Muscle layer of colon (tissue), 2 donors: ENCODE measurements around the gene SHANK3.
A peak's percentile ranks its signal among the peaks of the same experiment; 100 is the strongest.

Source experiments
- H3K27ac ChIP-seq: one replicate; pipeline ENCODE4 v1.7.0; 2013; ENCODE audit warnings: low read depth, mild to moderate bottlenecking, low read length, moderate library complexity
- H3K27me3 ChIP-seq, 2 donors: one replicate each; pipeline ENCODE4 v1.7.0; 2013; ENCODE audit warnings: low read length in 2 of 2, mild to moderate bottlenecking in 2 of 2; ENCODE audit not compliant: insufficient read depth in 2 of 2, control insufficient read depth in 1 of 2
- H3K36me3 ChIP-seq: one replicate; pipeline ENCODE4 v1.7.0; 2013; ENCODE audit warnings: mild to moderate bottlenecking, low read length; ENCODE audit not compliant: insufficient read depth
- H3K4me1 ChIP-seq: one replicate; pipeline ENCODE4 v1.7.0; 2013; ENCODE audit warnings: mild to moderate bottlenecking, low read length; ENCODE audit not compliant: insufficient read depth
- H3K4me3 ChIP-seq, 2 donors: one replicate each; pipeline ENCODE4 v1.7.0; 2013; ENCODE audit warnings: low read length in 2 of 2, low read depth in 1 of 2, mild to moderate bottlenecking in 1 of 2, moderate library complexity in 1 of 2
- H3K9ac ChIP-seq: one replicate; pipeline ENCODE4 v1.7.0; 2013; ENCODE audit warnings: low read length
- H3K9me3 ChIP-seq: one replicate; pipeline ENCODE4 v1.7.0; 2013; ENCODE audit warnings: mild to moderate bottlenecking, low read length
- donor health status: abdominal sarcoma.
- donor health status: Adenocarcinoma of cecum.

The SHANK3 gene

DNA sequence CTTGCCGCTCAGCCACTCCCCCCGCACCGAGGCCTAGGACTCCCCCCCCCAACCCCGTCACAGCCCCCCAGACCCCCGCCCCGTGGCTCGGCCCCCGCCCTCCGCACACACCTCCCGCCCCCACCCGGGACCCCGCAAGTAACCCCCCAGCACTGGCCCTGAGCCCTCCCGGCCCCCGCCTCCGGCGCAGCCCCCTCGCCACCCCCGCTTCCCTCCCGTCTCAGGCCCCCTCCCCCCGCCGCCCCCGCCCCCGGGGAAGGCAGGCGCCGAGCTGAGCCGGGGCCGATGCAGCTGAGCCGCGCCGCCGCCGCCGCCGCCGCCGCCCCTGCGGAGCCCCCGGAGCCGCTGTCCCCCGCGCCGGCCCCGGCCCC lies 1.5 kb downstream of the SHANK3 start:
- H3K27me3 ChIP-seq: peaks cover 9 to 38% of the 10 kb centered on the region in 2 donors
- no peak overlapping the region for H3K27ac ChIP-seq
- H3K9ac ChIP-seq: no peak overlapping the region
- H3K36me3 ChIP-seq: no peaks in the 10 kb centered on the region
- no peak overlapping the region for H3K4me3 ChIP-seq
- H3K9me3 ChIP-seq: no peaks in the 10 kb centered on the region
- H3K4me1 ChIP-seq: no peaks in the 10 kb centered on the region

GRCh38 chr22:50674606-50675552 lies 2.3 kb downstream of the SHANK3 start:
- peak overlapping the region; percentile 20 to 27 for H3K4me3 ChIP-seq
- H3K4me1 ChIP-seq: no peaks in the 10 kb centered on the region
- H3K9me3 ChIP-seq: no peaks in the 10 kb centered on the region
- H3K27ac ChIP-seq: no peak overlapping the region
- no peak overlapping the region for H3K9ac ChIP-seq
- H3K36me3 ChIP-seq: no peaks in the 10 kb centered on the region
- H3K27me3 ChIP-seq: peaks cover 9 to 38% of the 10 kb centered on the region in 2 donors

DNA sequence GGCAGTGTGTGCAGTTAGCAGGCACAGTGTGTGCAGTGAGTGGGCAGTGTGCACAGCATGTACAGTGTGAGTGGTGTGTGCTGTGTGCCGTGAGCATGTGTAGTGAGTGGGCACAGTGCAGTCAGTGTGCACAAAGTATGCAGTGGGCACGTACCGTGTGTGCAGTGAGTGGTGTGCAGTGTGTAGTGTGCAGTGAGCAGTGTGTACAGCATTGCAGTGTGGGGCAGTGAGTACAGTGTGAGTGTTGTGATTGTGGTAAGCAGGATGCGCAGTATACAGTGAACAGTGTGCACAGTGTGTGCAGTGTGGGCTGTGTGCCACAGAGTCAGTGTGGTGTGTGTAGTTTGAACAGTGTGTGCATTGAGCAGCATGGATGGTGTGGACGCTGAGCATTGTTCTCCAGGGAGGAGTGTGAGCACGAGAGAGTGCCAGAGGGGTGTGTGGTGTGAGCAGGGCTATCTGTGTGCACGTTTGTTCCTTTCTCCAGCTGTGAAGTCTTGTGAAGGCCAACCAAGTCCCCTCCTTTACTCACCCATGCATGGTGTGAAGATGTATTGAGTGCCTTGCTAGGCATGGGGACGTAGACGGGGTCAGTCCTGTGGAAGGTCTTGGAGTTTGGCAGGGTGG lies 3.0 kb downstream of the SHANK3 start:
- H3K36me3 ChIP-seq: no peaks in the 10 kb centered on the region
- H3K9me3 ChIP-seq: no peaks in the 10 kb centered on the region
- no peak overlapping the region for H3K4me3 ChIP-seq
- H3K27me3 ChIP-seq: peaks cover 9 to 38% of the 10 kb centered on the region in 2 donors
- no peaks in the 10 kb centered on the region for H3K4me1 ChIP-seq
- no peak overlapping the region for H3K27ac ChIP-seq
- H3K9ac ChIP-seq: no peak overlapping the region

DNA sequence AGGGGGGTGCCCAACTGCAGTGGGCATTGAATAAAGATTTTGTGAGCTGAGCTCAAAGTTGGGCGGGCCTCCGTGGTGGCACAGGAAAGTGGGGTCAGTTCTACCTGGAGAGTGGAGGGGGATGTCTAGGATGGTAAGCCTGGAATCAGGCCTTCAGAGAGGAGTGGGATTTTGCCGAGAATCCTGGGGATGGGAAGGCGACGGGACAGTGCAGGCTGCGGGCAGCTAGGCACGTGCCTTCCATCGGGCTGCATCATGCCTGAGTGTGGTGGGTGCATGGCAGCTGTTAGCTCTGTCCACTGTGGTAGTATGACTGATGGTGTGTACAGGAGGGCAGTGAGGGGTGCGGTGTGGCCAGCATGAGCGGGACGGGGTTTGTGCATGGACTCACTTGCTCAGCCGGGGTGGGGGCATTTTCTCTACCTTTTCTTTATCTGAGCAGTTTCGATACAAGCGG lies 3.6 kb downstream of the SHANK3 start:
- no peaks in the 10 kb centered on the region for H3K36me3 ChIP-seq
- H3K9ac ChIP-seq: no peak overlapping the region
- no peak overlapping the region for H3K4me3 ChIP-seq
- H3K27me3 ChIP-seq: peaks cover 9 to 37% of the 10 kb centered on the region in 2 donors
- H3K9me3 ChIP-seq: no peaks in the 10 kb centered on the region
- no peaks in the 10 kb centered on the region for H3K4me1 ChIP-seq
- no peak overlapping the region for H3K27ac ChIP-seq

DNA sequence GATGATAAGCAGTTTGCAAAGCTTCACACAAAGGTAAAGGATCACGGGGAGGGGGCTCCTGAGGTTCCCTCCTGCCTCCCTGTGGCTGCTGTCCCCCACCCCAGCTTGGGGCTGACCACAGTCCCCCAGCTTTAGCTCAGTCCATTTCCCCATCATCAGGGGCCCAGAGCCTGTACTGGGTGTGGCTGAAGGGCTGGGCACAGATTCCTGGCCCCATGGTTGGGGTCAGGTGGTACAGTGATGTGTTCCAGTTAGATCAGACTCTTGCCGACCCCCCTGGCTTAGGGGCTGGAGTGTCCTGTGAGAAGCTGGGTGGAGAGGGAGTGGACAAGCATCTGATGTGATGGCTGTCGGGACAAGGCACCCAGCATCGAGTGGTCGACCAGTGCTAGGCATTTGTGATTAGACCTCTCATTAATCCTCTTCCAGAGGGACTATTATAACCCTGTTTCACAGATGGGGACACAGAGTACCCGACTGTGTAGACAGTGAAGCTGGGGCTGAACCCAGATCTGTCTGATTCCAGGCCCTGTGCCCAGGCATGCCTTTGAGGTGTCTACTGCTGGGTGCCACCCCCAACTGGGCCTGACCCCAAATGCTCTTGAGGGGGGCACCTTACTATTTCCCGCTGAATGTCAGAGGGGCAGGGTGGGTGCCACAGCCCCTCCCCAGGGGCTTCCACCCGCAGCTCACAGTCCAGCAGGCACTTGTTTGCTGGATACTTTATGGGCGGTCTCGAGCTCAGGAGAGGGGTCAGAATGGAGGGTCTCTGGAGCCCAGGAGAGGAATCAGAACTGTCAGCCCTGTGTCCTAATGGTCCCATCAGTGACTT lies 4.3 kb downstream of the SHANK3 start:
- Histone ChIP-seq H3K27me3 (peaks cover 9 to 31% of the 10 kb centered on the region in 2 donors), H3K27ac (no peak overlapping the region), H3K4me1 (no peaks in the 10 kb centered on the region), H3K9ac (no peak overlapping the region), H3K36me3 (no peaks in the 10 kb centered on the region), H3K4me3 (no peak overlapping the region), H3K9me3 (no peaks in the 10 kb centered on the region)

DNA sequence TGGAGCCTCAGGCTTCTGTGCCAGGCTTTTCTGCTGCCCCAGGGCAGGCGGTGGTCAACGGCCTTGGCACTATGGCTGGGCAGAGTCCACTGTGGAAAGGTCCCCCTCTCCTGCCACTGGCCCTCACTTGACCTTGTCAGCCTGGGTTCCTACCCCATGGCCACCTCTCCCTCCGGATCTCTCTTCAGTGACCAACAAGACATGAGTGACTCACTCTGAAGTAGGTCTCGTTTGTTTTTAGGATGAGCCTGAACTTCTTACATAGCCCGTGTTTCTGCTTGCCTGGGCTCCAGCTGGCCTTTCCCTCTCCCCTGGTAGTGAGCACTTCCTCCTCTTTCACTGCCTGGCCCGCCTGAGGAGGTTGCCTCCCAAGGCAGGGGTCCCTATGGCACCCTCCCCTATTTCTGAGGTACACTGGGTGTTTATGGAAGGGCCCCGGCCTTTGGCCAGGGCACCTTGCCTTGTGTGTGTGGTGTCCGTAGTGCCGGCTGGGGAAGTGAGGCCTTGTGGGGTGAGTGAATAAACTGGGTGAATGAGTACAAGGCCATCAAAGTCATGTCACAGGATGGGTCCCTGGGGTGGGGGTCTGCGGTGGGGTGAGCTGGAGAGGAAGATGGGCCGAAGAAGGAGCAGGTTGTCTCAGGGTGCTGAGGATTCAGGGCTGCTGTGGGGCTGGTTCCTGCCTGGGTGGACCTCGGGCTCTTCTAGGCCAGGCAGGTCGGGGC lies 5.0 kb downstream of the SHANK3 start:
- H3K27ac ChIP-seq: no peak overlapping the region
- H3K4me1 ChIP-seq: no peaks in the 10 kb centered on the region
- H3K9me3 ChIP-seq: no peaks in the 10 kb centered on the region
- no peaks in the 10 kb centered on the region for H3K36me3 ChIP-seq
- H3K4me3 ChIP-seq: no peak overlapping the region
- no peak overlapping the region for H3K9ac ChIP-seq
- peaks cover 9 to 23% of the 10 kb centered on the region in 2 donors for H3K27me3 ChIP-seq

DNA sequence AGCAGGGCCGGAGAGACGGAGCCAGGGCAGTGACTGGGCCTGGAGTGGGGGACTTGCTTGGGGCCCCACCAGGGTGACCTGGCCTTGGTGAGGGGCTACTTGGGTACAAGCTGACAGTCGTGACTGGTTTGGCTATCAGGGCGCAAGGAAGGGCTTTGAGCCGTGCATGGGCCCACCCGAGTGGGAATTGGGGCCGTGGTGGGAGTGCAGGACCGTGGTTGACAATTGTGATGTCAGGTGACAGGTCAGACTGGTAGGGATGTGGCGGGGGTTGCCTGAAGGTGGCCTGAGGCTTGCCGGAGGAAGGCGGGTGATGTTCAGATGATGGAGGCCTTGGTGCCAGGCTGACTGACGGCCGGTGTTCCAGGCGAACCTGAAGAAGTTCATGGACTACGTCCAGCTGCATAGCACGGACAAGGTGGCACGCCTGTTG lies 5.6 kb downstream of the SHANK3 start:
- Histone ChIP-seq H3K27ac (no peak overlapping the region), H3K4me3 (no peak overlapping the region), H3K9me3 (no peaks in the 10 kb centered on the region), H3K27me3 (peaks cover 9 to 17% of the 10 kb centered on the region in 2 donors), H3K9ac (no peak overlapping the region), H3K4me1 (no peaks in the 10 kb centered on the region), H3K36me3 (no peaks in the 10 kb centered on the region)

DNA sequence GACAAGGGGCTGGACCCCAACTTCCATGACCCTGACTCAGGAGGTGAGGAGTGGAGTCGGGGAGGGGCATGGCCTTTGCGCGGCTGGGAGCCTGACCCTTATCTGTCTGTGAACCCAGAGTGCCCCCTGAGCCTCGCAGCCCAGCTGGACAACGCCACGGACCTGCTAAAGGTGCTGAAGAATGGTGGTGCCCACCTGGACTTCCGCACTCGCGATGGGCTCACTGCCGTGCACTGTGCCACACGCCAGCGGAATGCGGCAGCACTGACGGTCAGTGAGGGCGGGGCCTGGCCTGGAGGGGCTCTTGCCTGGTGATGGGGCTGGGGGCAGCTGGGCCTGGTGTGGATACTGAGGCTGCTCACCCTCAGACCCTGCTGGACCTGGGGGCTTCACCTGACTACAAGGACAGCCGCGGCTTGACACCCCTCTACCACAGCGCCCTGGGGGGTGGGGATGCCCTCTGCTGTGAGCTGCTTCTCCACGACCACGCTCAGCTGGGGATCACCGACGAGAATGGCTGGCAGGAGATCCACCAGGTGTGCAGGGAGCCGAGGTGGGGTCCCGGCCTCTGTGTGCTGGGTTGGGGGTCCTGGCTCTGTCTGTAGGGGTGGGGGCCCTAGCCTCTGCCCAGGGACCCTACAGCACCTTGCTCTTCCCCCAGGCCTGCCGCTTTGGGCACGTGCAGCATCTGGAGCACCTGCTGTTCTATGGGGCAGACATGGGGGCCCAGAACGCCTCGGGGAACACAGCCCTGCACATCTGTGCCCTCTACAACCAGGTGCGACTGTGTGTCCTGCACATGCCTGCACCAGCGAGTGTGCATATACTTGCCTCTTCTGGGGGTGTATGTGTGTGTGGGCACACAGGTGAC lies 6.3 kb downstream of the SHANK3 start:
- Histone ChIP-seq H3K36me3 (no peaks in the 10 kb centered on the region), H3K9me3 (no peaks in the 10 kb centered on the region), H3K4me1 (no peaks in the 10 kb centered on the region), H3K4me3 (no peak overlapping the region), H3K27ac (no peak overlapping the region), H3K9ac (no peak overlapping the region), H3K27me3 (peaks cover 9 to 10% of the 10 kb centered on the region in 2 donors)

- no peak overlapping the region for H3K9ac ChIP-seq
- no peak overlapping the region for H3K27ac ChIP-seq
- no peaks in the 10 kb centered on the region for H3K36me3 ChIP-seq
- H3K9me3 ChIP-seq: no peaks in the 10 kb centered on the region
- H3K4me1 ChIP-seq: no peaks in the 10 kb centered on the region
- no peaks in the 10 kb centered on the region for H3K27me3 ChIP-seq
- H3K4me3 ChIP-seq: no peak overlapping the region
Measured at GRCh38 chr22:50683086-50683993, 10.7 kb downstream of the SHANK3 start.
